ENCODE measurements around the gene TBC1D16. TPM values are rescaled to one million over a fixed set of nuclear protein-coding genes. Genes with fewer than 3 reads are reported as not detected.

TBC1D16 gene
- total RNA-seq, 2 experiments from 2014 or later, result 8.3 to 10.4 TPM

GRCh38 chr17:80068301-80069222, 32.9 kb upstream of the TBC1D16 start:
- ATAC-seq, result no peak
- H3K36me3 Mint-ChIP-seq (ENCODE audit: low read depth), result no peaks in the 10 kb centered on the region
- H3K9me3 Mint-ChIP-seq (ENCODE audit: low read depth), result no peaks in the 10 kb centered on the region
- DNase-seq, result no peak
- H3K4me3 Mint-ChIP-seq, result no peak overlapping the region
- no peaks in the 10 kb centered on the region for H3K27me3 Mint-ChIP-seq
- intact Hi-C loops (cut with DNase I, micrococcal nuclease), result no loop called here
- H3K27ac Mint-ChIP-seq, result no peak overlapping the region
- H3K4me1 Mint-ChIP-seq, result peaks cover 3% of the 10 kb centered on the region
- POLR2A ChIA-PET, result interaction anchor here (0.7 kb wide), 1 partner anchor 129 kb away, joined by 3 read pairs; no protein-coding TSS in a partner anchor
- CTCF ChIA-PET, result interaction anchor here (0.8 kb wide), 1 partner anchor 87 kb away, joined by 3 read pairs; no protein-coding TSS in a partner anchor

GRCh38 chr17:80067393-80067986, 31.8 kb upstream of the TBC1D16 start:
- ATAC-seq, result no peak
- intact Hi-C loops (cut with DNase I, micrococcal nuclease), result no loop called here
- POLR2A ChIA-PET, result no interaction called here
- Mint-ChIP-seq H3K36me3 (ENCODE audit: low read depth) (no peaks in the 10 kb centered on the region), H3K4me3 (no peak overlapping the region), H3K27ac (no peak overlapping the region), H3K9me3 (ENCODE audit: low read depth) (no peaks in the 10 kb centered on the region), H3K4me1 (peaks cover 3% of the 10 kb centered on the region), H3K27me3 (no peaks in the 10 kb centered on the region)
- DNase-seq, result no peak
- CTCF ChIA-PET, result no interaction called here

GRCh38 chr17:80065478-80066170, 30.0 kb upstream of the TBC1D16 start:
- Mint-ChIP-seq H3K27ac (no peak overlapping the region), H3K27me3 (no peaks in the 10 kb centered on the region), H3K36me3 (ENCODE audit: low read depth) (no peaks in the 10 kb centered on the region), H3K4me3 (no peak overlapping the region), H3K9me3 (ENCODE audit: low read depth) (no peaks in the 10 kb centered on the region), H3K4me1 (no peaks in the 10 kb centered on the region)
- intact Hi-C loops (cut with DNase I, micrococcal nuclease), result no loop called here
- ChIA-PET CTCF (interaction anchor here (0.6 kb wide), 1 partner anchor 163 kb away, joined by 3 read pairs; no protein-coding TSS in a partner anchor), POLR2A (no interaction called here)
- no peak for ATAC-seq
- no peak for DNase-seq

DNA sequence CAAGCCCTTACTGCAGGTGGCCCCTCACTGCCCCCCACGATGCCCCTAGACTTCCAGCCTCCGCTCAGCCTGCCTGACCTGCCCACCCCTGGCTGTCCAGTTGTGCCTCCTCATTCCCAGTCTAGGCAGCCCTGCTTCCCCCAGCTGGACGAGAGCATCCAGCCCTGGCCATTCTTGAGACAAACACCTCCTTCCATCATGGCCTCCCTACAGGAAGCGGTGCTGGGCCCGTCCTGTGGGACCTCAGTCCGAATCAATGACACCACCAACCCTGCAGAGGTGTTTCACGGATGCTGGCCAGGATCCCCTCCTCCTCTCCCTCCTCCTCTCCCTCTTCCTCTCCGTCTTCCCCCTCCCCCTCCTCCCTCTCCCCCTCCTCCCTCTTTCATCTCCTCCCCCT, 29.0 kb upstream of the TBC1D16 start:
- no peaks in the 10 kb centered on the region for H3K36me3 Mint-ChIP-seq (ENCODE audit: low read depth)
- ATAC-seq, result no peak
- no peak overlapping the region for H3K27ac Mint-ChIP-seq
- no peaks in the 10 kb centered on the region for H3K9me3 Mint-ChIP-seq (ENCODE audit: low read depth)
- intact Hi-C loops (cut with DNase I, micrococcal nuclease), result no loop called here
- no peaks in the 10 kb centered on the region for H3K27me3 Mint-ChIP-seq
- no peak for DNase-seq
- H3K4me3 Mint-ChIP-seq, result no peak overlapping the region
- CTCF ChIA-PET, result interaction anchor here (1.1 kb wide), 1 partner anchor 10 kb away, joined by 3 read pairs; no protein-coding TSS in a partner anchor
- no peaks in the 10 kb centered on the region for H3K4me1 Mint-ChIP-seq
- POLR2A ChIA-PET, result no interaction called here

DNA sequence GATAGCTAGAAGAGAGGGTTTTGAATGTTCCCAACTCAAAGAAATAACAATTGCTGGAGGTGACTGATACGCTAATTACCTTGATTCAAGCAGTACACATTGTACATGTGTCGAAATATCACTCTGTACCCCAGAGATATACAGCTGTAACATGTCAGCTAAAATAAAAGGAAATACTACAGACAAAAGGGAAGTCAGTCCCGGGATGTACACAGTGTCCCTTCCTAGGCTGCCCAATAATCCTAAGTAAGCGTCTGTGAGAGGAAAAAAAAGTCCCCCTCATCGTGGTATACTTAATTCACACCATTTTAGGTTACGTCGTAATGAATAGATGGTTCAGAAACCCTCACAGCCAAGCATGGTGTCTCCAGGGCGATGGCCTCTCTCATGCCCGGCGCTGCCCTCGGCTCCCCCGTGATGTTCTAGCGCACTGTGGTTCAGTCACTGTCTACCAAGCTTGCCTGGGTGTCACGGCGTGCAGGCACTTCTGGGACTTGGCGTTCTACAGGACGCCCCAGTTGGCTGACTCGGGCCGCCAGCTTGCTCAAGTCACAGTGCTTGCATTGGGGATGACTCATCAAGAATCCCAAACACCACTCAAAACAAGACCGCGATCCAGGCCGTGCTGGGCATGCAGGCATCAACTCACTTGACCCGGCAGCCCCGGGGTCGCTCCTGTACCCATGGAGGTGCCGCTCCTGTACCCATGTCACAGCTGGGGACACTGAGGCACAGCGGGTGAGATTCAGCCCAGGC, 28.3 kb upstream of the TBC1D16 start:
- Mint-ChIP-seq H3K4me1 (no peaks in the 10 kb centered on the region), H3K36me3 (ENCODE audit: low read depth) (no peaks in the 10 kb centered on the region), H3K9me3 (ENCODE audit: low read depth) (no peaks in the 10 kb centered on the region), H3K27me3 (no peaks in the 10 kb centered on the region), H3K4me3 (no peak overlapping the region), H3K27ac (no peak overlapping the region)
- ATAC-seq, result no peak
- intact Hi-C loops (cut with DNase I, micrococcal nuclease), result no loop called here
- no peak for DNase-seq
- POLR2A ChIA-PET, result no interaction called here
- CTCF ChIA-PET, result interaction anchor here (1.1 kb wide), 1 partner anchor 9 kb away, joined by 3 read pairs; no protein-coding TSS in a partner anchor

- H3K27me3 Mint-ChIP-seq, result no peaks in the 10 kb centered on the region
- no peak for DNase-seq
- no peak overlapping the region for H3K27ac Mint-ChIP-seq
- ChIA-PET CTCF (no interaction called here), POLR2A (no interaction called here)
- intact Hi-C loops (cut with DNase I, micrococcal nuclease), result no loop called here
- no peaks in the 10 kb centered on the region for H3K9me3 Mint-ChIP-seq (ENCODE audit: low read depth)
- no peak for ATAC-seq
- no peaks in the 10 kb centered on the region for H3K36me3 Mint-ChIP-seq (ENCODE audit: low read depth)
- no peak overlapping the region for H3K4me3 Mint-ChIP-seq
- no peaks in the 10 kb centered on the region for H3K4me1 Mint-ChIP-seq
Observed at GRCh38 chr17:80061421-80061820, 25.7 kb upstream of the TBC1D16 start.

- Mint-ChIP-seq H3K27me3 (no peaks in the 10 kb centered on the region), H3K4me1 (no peaks in the 10 kb centered on the region), H3K9me3 (ENCODE audit: low read depth) (no peaks in the 10 kb centered on the region), H3K36me3 (ENCODE audit: low read depth) (no peaks in the 10 kb centered on the region), H3K27ac (no peak overlapping the region), H3K4me3 (no peak overlapping the region)
- DNase-seq, result no peak
- intact Hi-C loops (cut with DNase I, micrococcal nuclease), result no loop called here
- ChIA-PET POLR2A (no interaction called here), CTCF (no interaction called here)
- no peak for ATAC-seq
Observed at GRCh38 chr17:80060644-80061043, 25.0 kb upstream of the TBC1D16 start.

DNA sequence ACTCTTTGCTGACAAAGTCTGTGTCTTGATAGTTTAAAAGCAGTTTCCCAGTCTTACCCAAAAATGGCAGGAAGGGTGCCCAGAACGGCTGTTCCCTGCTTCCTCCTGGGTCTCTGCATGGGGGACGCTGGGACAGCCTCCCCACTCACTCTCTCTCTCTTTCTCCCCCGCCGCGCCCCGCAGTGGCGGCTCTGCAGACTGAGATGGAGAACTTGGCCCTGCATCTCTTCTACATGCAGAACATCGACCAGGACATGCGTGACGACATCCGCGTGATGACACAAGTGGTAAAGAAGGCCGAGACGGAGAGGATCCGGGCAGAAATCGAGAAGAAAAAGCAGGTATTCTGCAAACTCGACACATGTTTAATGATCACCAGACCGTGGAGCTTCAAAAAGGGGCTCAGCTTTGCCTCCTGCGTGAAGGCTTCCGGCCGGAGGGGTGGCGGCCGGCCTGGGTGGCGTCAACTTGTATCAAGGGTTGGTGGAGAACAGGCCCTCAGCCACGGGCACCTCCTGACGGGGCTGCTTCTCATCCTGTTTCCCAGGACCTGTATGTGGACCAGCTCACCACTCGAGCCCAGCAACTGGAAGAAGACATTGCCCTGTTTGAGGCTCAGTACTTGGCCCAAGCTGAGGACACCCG, 22.8 kb upstream of the TBC1D16 start:
- Mint-ChIP-seq H3K4me1 (no peaks in the 10 kb centered on the region), H3K36me3 (ENCODE audit: low read depth) (no peaks in the 10 kb centered on the region), H3K9me3 (ENCODE audit: low read depth) (no peaks in the 10 kb centered on the region), H3K27me3 (no peaks in the 10 kb centered on the region), H3K4me3 (no peak overlapping the region), H3K27ac (no peak overlapping the region)
- ATAC-seq, result no peak
- ChIA-PET CTCF (interaction anchor here (1.3 kb wide), 1 partner anchor 51 kb away, joined by 5 read pairs; no protein-coding TSS in a partner anchor), POLR2A (no interaction called here)
- DNase-seq, result no peak
- intact Hi-C loops (cut with DNase I, micrococcal nuclease), result no loop called here

DNA sequence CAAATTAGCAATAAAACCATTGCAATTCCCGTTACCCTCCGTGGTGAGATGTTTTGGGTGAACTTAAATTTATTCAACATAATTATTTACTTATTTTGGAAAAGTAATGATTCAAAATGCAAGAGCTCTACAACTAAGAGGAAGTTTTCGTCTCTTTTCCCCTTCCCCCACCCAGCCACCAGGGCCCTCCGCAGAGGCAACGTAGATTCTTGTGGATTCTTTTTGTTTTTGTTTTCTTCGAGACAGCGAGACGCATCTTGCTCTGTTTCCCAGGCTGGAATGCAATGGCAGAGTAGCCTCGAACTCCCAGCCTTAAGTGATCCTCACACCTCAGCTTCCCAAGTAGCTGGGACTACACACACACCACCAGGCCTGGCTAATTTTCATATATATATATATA, 19.9 kb upstream of the TBC1D16 start:
- H3K9me3 Mint-ChIP-seq (ENCODE audit: low read depth), result no peaks in the 10 kb centered on the region
- no peak overlapping the region for H3K27ac Mint-ChIP-seq
- H3K4me1 Mint-ChIP-seq, result no peaks in the 10 kb centered on the region
- no peak for DNase-seq
- intact Hi-C loops (cut with DNase I, micrococcal nuclease), result no loop called here
- POLR2A ChIA-PET, result no interaction called here
- CTCF ChIA-PET, result interaction anchor here (0.8 kb wide), 1 partner anchor 9 kb away, joined by 3 read pairs; no protein-coding TSS in a partner anchor
- H3K36me3 Mint-ChIP-seq (ENCODE audit: low read depth), result no peaks in the 10 kb centered on the region
- no peak for ATAC-seq
- no peak overlapping the region for H3K4me3 Mint-ChIP-seq
- no peaks in the 10 kb centered on the region for H3K27me3 Mint-ChIP-seq

- no peak for DNase-seq
- intact Hi-C loops (cut with DNase I, micrococcal nuclease), result no loop called here
- no peaks in the 10 kb centered on the region for H3K36me3 Mint-ChIP-seq (ENCODE audit: low read depth)
- POLR2A ChIA-PET, result no interaction called here
- ATAC-seq, result no peak
- H3K9me3 Mint-ChIP-seq (ENCODE audit: low read depth), result no peaks in the 10 kb centered on the region
- H3K4me3 Mint-ChIP-seq, result no peak overlapping the region
- H3K27ac Mint-ChIP-seq, result no peak overlapping the region
- no peaks in the 10 kb centered on the region for H3K27me3 Mint-ChIP-seq
- CTCF ChIA-PET, result interaction anchor here (1.2 kb wide), 1 partner anchor 49 kb away, joined by 3 read pairs; the partner anchor contains the start of gene GAA
- no peaks in the 10 kb centered on the region for H3K4me1 Mint-ChIP-seq
Observed at GRCh38 chr17:80053102-80053501, 17.4 kb upstream of the TBC1D16 start.

GRCh38 chr17:80051681-80052080, 16.0 kb upstream of the TBC1D16 start:
- no peak overlapping the region for H3K27ac Mint-ChIP-seq
- no peak overlapping the region for H3K4me3 Mint-ChIP-seq
- ChIA-PET POLR2A (interaction anchor here (0.6 kb wide), 1 partner anchor 513 kb away, joined by 4 read pairs; no protein-coding TSS in a partner anchor), CTCF (no interaction called here)
- intact Hi-C loops (cut with DNase I, micrococcal nuclease), result no loop called here
- DNase-seq (no peak), ATAC-seq (no peak)
- H3K9me3 Mint-ChIP-seq (ENCODE audit: low read depth), result no peaks in the 10 kb centered on the region
- H3K27me3 Mint-ChIP-seq, result no peaks in the 10 kb centered on the region
- H3K36me3 Mint-ChIP-seq (ENCODE audit: low read depth), result no peaks in the 10 kb centered on the region
- H3K4me1 Mint-ChIP-seq, result no peaks in the 10 kb centered on the region
